PC-3 (cell line): ENCODE results near the gene RTN4RL2. TPM values are rescaled to one million over a fixed set of nuclear protein-coding genes. Genes with fewer than 3 reads are reported as not detected.

Experiments used
- ATAC-seq: fragments of 200-7000 bp; cut with Tn5 transposase; 2 replicates; pipeline ENCODE4 v1.9.1; 2020; ENCODE audit warnings: mild to moderate bottlenecking, moderate library complexity
- BruUV-seq: library from RNA; stranded (reverse); fragments of 400-500 nt; replicated peaks from 2 replicates; lab custom pipeline; 2021; lab: Mats Ljungman, UMichigan
- CTCF ChIA-PET: fragments of 300-600 bp; sonication (Branson Sonifier 250); formaldehyde crosslinking; loops from one replicate; lab custom pipeline; 2022; ENCODE audit warnings: antibody characterized with exemption; lab: Charles Lee
- POLR2A ChIA-PET: fragments of 300-600 bp; sonication (Branson Sonifier 250); formaldehyde crosslinking; loops from one replicate; lab custom pipeline; 2022; ENCODE audit warnings: antibody characterized with exemption; ENCODE audit not compliant: unreplicated experiment; lab: Charles Lee
- DNase-seq: peaks from one replicate; pipeline ENCODE4 v3.0.0-alpha.2; 2015
- H2AFZ ChIP-seq: fragments of 300-600 bp; sonication (generic); 2 replicates; pipeline ENCODE4 v1.6.0; 2016; ENCODE audit warnings: antibody characterized with exemption, low read length
- H3F3A ChIP-seq: fragments of 300-600 bp; sonication (generic); one replicate; pipeline ENCODE4 v1.6.0; 2017; ENCODE audit warnings: antibody characterized with exemption, low read length, control low read depth, mild to moderate bottlenecking; ENCODE audit not compliant: unreplicated experiment
- H3K27ac ChIP-seq: fragments of 300-600 bp; sonication (generic); 2 replicates; pipeline ENCODE4 v1.5.1; 2016; ENCODE audit warnings: mild to moderate bottlenecking, low read length
- H3K27me3 ChIP-seq: fragments of 300-600 bp; sonication (generic); 2 replicates; pipeline ENCODE4 v1.6.1; 2016; ENCODE audit warnings: low read length, mixed read lengths
- H3K36me3 ChIP-seq: fragments of 300-600 bp; sonication (generic); 2 replicates; pipeline ENCODE4 v1.6.1; 2016; ENCODE audit warnings: low read depth, mixed run types, low read length, mixed read lengths
- H3K4me1 ChIP-seq: fragments of 300-600 bp; sonication (generic); 2 replicates; pipeline ENCODE4 v1.5.1; 2016; ENCODE audit warnings: low read length; ENCODE audit not compliant: insufficient read depth
- H3K4me2 ChIP-seq: fragments of 300-600 bp; sonication (generic); 2 replicates; pipeline ENCODE4 v1.6.0; 2016; ENCODE audit warnings: low read length
- H3K4me3 ChIP-seq: fragments of 300-600 bp; sonication (generic); 2 replicates; pipeline ENCODE4 v1.5.1; 2016; ENCODE audit warnings: mild to moderate bottlenecking, low read length, mixed read lengths
- H3K79me2 ChIP-seq: fragments of 300-600 bp; sonication (generic); 2 replicates; pipeline ENCODE4 v1.6.1; 2017; ENCODE audit warnings: low read length, mixed read lengths
- H3K9ac ChIP-seq: fragments of 300-600 bp; sonication (generic); 2 replicates; pipeline ENCODE4 v1.6.0; 2016; ENCODE audit warnings: mild to moderate bottlenecking, low read length
- H3K9me2 ChIP-seq: fragments of 300-600 bp; sonication (generic); replicated peaks from 2 replicates; pipeline ENCODE4 v1.6.1; 2016; ENCODE audit warnings: mixed run types, low read length, mixed read lengths
- H3K9me3 ChIP-seq: fragments of 300-600 bp; sonication (generic); 2 replicates; pipeline ENCODE4 v1.6.1; 2016; ENCODE audit warnings: low read length, mixed read lengths
- H4K20me1 ChIP-seq: fragments of 300-600 bp; sonication (generic); 2 replicates; pipeline ENCODE4 v1.6.1; 2016; ENCODE audit warnings: low read length, mixed read lengths
- CTCF ChIP-seq: fragments of 300-600 bp; sonication (generic); conservative IDR thresholded peaks from 2 replicates; pipeline ENCODE4 v1.5.1; 2017; ENCODE audit warnings: antibody characterized with exemption, low read depth, mild to moderate bottlenecking, low read length
- EZH2 ChIP-seq: fragments of 300-600 bp; sonication (generic); IDR thresholded peaks from one replicate; pipeline ENCODE4 v1.6.1; 2017; ENCODE audit warnings: antibody characterized with exemption, mild to moderate bottlenecking, low read length; ENCODE audit not compliant: unreplicated experiment
- EZH2phosphoT487 ChIP-seq: fragments of 300-600 bp; sonication (generic); IDR thresholded peaks from 2 replicates; pipeline ENCODE4 v1.6.1; 2018; ENCODE audit warnings: mild to moderate bottlenecking, antibody characterized with exemption, low read length, borderline replicate concordance
- intact Hi-C: fragments of 100-400 bp; cut with micrococcal nuclease; formaldehyde crosslinking; loops from 2 replicates; pipeline ENCODE4 v1.9.0; 2023
- total RNA-seq: library from RNA; depleted of rRNA; stranded (reverse); fragments of >200 nt; gene quantifications from 2 replicates; pipeline ENCODE4 v1.2.3, GENCODE V29; 2014

Gene RTN4RL2
- total RNA-seq, 1 experiment from 2014 or later: 3.5 TPM

GRCh38 chr11:57485217-57485990 is 25.1 kb downstream of the RTN4RL2 start:
- Histone ChIP-seq H3K9me2 (no peaks in the 10 kb centered on the region), H4K20me1 (no peaks in the 10 kb centered on the region), H3K79me2 (no peaks in the 10 kb centered on the region), H3K36me3 (no peaks in the 10 kb centered on the region), H3K4me1 (no peaks in the 10 kb centered on the region), H3K27me3 (no peaks in the 10 kb centered on the region), H3K9ac (no peak overlapping the region), H3K9me3 (no peaks in the 10 kb centered on the region), H3K4me3 (no peak overlapping the region), H3K4me2 (no peak overlapping the region), H3K27ac (no peak overlapping the region), H2AFZ (no peak overlapping the region), H3F3A (no peaks in the 10 kb centered on the region)
- DNase-seq (no peak), ATAC-seq (no peak)
- no TSS peak for BruUV-seq
- CTCF ChIA-PET: no interaction called here
- intact Hi-C loops: loop anchor here (10.0 kb wide), 1 partner anchor 141 kb away; no protein-coding TSS in a partner anchor
- TF ChIP-seq EZH2phosphoT487 (no peak), EZH2 (no peak), CTCF (no peak)
- POLR2A ChIA-PET: no interaction called here

GRCh38 chr11:57487021-57487778 is 26.9 kb downstream of the RTN4RL2 start:
- ATAC-seq (no peak), DNase-seq (no peak)
- no peak for TF ChIP-seq EZH2phosphoT487
- no peak for TF ChIP-seq CTCF
- no peak for TF ChIP-seq EZH2
- Histone ChIP-seq H3K4me2 (no peak overlapping the region), H3K4me1 (no peaks in the 10 kb centered on the region), H3K27ac (no peak overlapping the region), H3K27me3 (no peaks in the 10 kb centered on the region), H3F3A (no peaks in the 10 kb centered on the region), H3K4me3 (no peak overlapping the region), H4K20me1 (no peaks in the 10 kb centered on the region), H3K9ac (no peak overlapping the region), H3K9me3 (no peaks in the 10 kb centered on the region), H3K79me2 (no peaks in the 10 kb centered on the region), H2AFZ (no peak overlapping the region), H3K36me3 (no peaks in the 10 kb centered on the region; the same call in 1 of the 2 replicates), H3K9me2 (no peaks in the 10 kb centered on the region)
- intact Hi-C loops: loop anchor here (10.0 kb wide), 1 partner anchor 142 kb away; no protein-coding TSS in a partner anchor
- BruUV-seq: no TSS peak
- CTCF ChIA-PET: no interaction called here
- POLR2A ChIA-PET: interaction anchor here (0.6 kb wide), 1 partner anchor 157 kb away, joined by 10 read pairs; no protein-coding TSS in a partner anchor
